GM23338 (cell line): ENCODE results near the gene KIAA0586. TPM values are rescaled to one million over a fixed set of nuclear protein-coding genes. Genes with fewer than 3 reads are reported as not detected.
A peak's percentile ranks its signal among the peaks of the same experiment; 100 is the strongest.

Experiments used
- ATAC-seq: fragments of 200-7000 bp; cut with Tn5 transposase; 3 replicates; pipeline ENCODE4 v1.9.1; 2020
- DNase-seq: peaks from one replicate; pipeline ENCODE4 v3.0.0-alpha.2; 2015; ENCODE audit warnings: low spot score
- H2AFZ ChIP-seq: fragments of 200-600 bp; sonication (generic); 2 replicates; pipeline ENCODE4 v1.8.0; 2016; ENCODE audit warnings: antibody characterized with exemption, mild to moderate bottlenecking, moderate library complexity
- H3F3A ChIP-seq: fragments of 200-600 bp; sonication (generic); replicated peaks from 2 replicates; pipeline ENCODE4 v1.8.0; 2017; ENCODE audit warnings: antibody characterized with exemption, mixed run types, low read depth
- H3K27ac ChIP-seq: fragments of 200-600 bp; sonication (generic); 2 replicates; pipeline ENCODE4 v1.6.1; 2016; ENCODE audit warnings: low read depth
- H3K27me3 ChIP-seq: fragments of 200-600 bp; sonication (generic); 2 replicates; pipeline ENCODE4 v1.8.0; 2016; ENCODE audit warnings: mild to moderate bottlenecking, mixed run types, moderate library complexity; ENCODE audit not compliant: insufficient read depth
- H3K36me3 ChIP-seq: fragments of 200-600 bp; sonication (generic); 2 replicates; pipeline ENCODE4 v1.8.0; 2016; ENCODE audit warnings: mild to moderate bottlenecking; ENCODE audit not compliant: insufficient read depth
- H3K4me1 ChIP-seq: fragments of 200-600 bp; sonication (generic); 2 replicates; pipeline ENCODE4 v1.8.0; 2016; ENCODE audit warnings: mild to moderate bottlenecking, moderate library complexity; ENCODE audit not compliant: insufficient read depth
- H3K4me2 ChIP-seq: fragments of 200-600 bp; sonication (generic); 2 replicates; pipeline ENCODE4 v1.7.1; 2017; ENCODE audit warnings: mixed run types
- H3K4me3 ChIP-seq: fragments of 200-600 bp; sonication (generic); 2 replicates; pipeline ENCODE4 v1.6.1; 2016; ENCODE audit warnings: mixed run types
- H3K79me2 ChIP-seq: fragments of 200-600 bp; sonication (generic); replicated peaks from 2 replicates; pipeline ENCODE4 v1.8.0; 2017; ENCODE audit warnings: mild to moderate bottlenecking; ENCODE audit not compliant: insufficient read depth
- H3K9me2 ChIP-seq: fragments of 200-600 bp; sonication (generic); 2 replicates; pipeline ENCODE4 v1.8.0; 2017; ENCODE audit not compliant: insufficient read depth
- H4K20me1 ChIP-seq: fragments of 200-600 bp; sonication (generic); replicated peaks from 2 replicates; pipeline ENCODE4 v1.8.0; 2017; ENCODE audit warnings: mild to moderate bottlenecking; ENCODE audit not compliant: insufficient read depth
- H3K27ac Mint-ChIP-seq: 2 replicates; pipeline ENCODE4 v1.8.0; 2020; ENCODE audit warnings: inconsistent platforms, mild to moderate bottlenecking, moderate library complexity, mixed read lengths
- H3K27me3 Mint-ChIP-seq: 3 replicates; pipeline ENCODE4 v1.8.0; 2022; ENCODE audit warnings: low read depth, mild to moderate bottlenecking, moderate library complexity, mixed read lengths, inconsistent platforms; ENCODE audit not compliant: insufficient read depth, poor library complexity
- H3K36me3 Mint-ChIP-seq: 3 replicates; pipeline ENCODE4 v1.8.0; 2021; ENCODE audit warnings: low read depth, mild to moderate bottlenecking, inconsistent platforms, moderate library complexity, mixed read lengths
- H3K4me1 Mint-ChIP-seq: 3 replicates; pipeline ENCODE4 v1.8.0; 2020; ENCODE audit warnings: mild to moderate bottlenecking, inconsistent platforms, mixed read lengths
- H3K4me3 Mint-ChIP-seq: 3 replicates; pipeline ENCODE4 v1.8.0; 2021; ENCODE audit warnings: moderate library complexity, mild to moderate bottlenecking, inconsistent platforms, mixed read lengths
- H3K9me3 Mint-ChIP-seq: 3 replicates; pipeline ENCODE4 v1.8.0; 2020; ENCODE audit warnings: moderate library complexity, mild to moderate bottlenecking, inconsistent platforms, mixed read lengths
- CREB1 ChIP-seq: fragments of 250-450 bp; sonication (Bioruptor Pico); IDR thresholded peaks from 2 replicates; pipeline ENCODE4 v1.5.0; 2020; ENCODE audit warnings: low read depth, mild to moderate bottlenecking, moderate library complexity
- CTCF ChIP-seq, 2 experiments: fragments of 200-600 bp in 1 of 2; sonication (generic) in 1 of 2; conservative IDR thresholded peaks; 2 replicates each; pipeline versions ENCODE4 v1.5.1 to v1.6.1; 2016 to 2017; ENCODE audit warnings: antibody characterized with exemption in 2 of 2, low read depth in 2 of 2, mild to moderate bottlenecking in 2 of 2, moderate library complexity in 1 of 2
- ETS1 ChIP-seq: IDR thresholded peaks from 2 replicates; pipeline ENCODE4 v1.6.1; 2016; ENCODE audit warnings: antibody characterized with exemption
- EZH2 ChIP-seq: fragments of 200-600 bp; sonication (generic); IDR thresholded peaks from one replicate; pipeline ENCODE4 v1.8.0; 2017; ENCODE audit warnings: antibody characterized with exemption, mild to moderate bottlenecking, low read depth; ENCODE audit not compliant: unreplicated experiment
- EZH2phosphoT487 ChIP-seq: fragments of 200-600 bp; sonication (generic); IDR thresholded peaks from one replicate; pipeline ENCODE4 v1.8.1; 2018; ENCODE audit warnings: antibody characterized with exemption; ENCODE audit not compliant: unreplicated experiment
- JUNB ChIP-seq: IDR thresholded peaks from one replicate; pipeline ENCODE4 v1.6.1; 2016; ENCODE audit warnings: antibody characterized with exemption; ENCODE audit not compliant: unreplicated experiment
- NANOG ChIP-seq: IDR thresholded peaks from 2 replicates; pipeline ENCODE4 v1.6.1; 2016; ENCODE audit warnings: antibody characterized with exemption, borderline replicate concordance
- POLR2AphosphoS5 ChIP-seq: IDR thresholded peaks from 2 replicates; pipeline ENCODE4 v1.6.1; 2016; ENCODE audit warnings: antibody characterized with exemption, low read depth
- STAT1 ChIP-seq: IDR thresholded peaks from one replicate; pipeline ENCODE4 v1.6.1; 2016; ENCODE audit warnings: antibody characterized with exemption; ENCODE audit not compliant: unreplicated experiment
- ZNF331 ChIP-seq: fragments of 250-450 bp; sonication (Bioruptor Pico); IDR thresholded peaks from 2 replicates; pipeline ENCODE4 v1.5.0; 2020; ENCODE audit warnings: low read depth, mild to moderate bottlenecking, moderate library complexity
- ZNF462 ChIP-seq: fragments of 250-450 bp; sonication (Bioruptor Pico); IDR thresholded peaks from 2 replicates; pipeline ENCODE4 v1.5.0; 2020; ENCODE audit warnings: mild to moderate bottlenecking, moderate library complexity
- polyA plus RNA-seq: library from polyadenylated mRNA; unstranded; fragments of >200 nt; fragmentation: Nextera tagmentation; extraction: Ambion mirVana; gene quantifications from 2 replicates; pipeline ENCODE4 v1.2.1, GENCODE V29; 2016
- total RNA-seq: library from RNA; depleted of rRNA; stranded (reverse); fragments of >200 nt; shearing (Covaris generic); gene quantifications from 2 replicates; pipeline ENCODE4 v1.2.3, GENCODE V29; 2014

KIAA0586 gene
- total and polyA plus RNA-seq, 2 experiments from 2014 or later = 22.2 to 23.7 TPM

- Mint-ChIP-seq H3K9me3 (0 out of 3 replicates have a peak, but pooled peaks cover 2% of the 10 kb centered on the region), H3K27ac (no peak overlapping the region), H3K4me1 (peaks cover 25% of the 10 kb centered on the region), H3K36me3 (no peaks in the 10 kb centered on the region; the same call in none of the 3 replicates), H3K27me3 (peaks cover 18% of the 10 kb centered on the region), H3K4me3 (no peak overlapping the region)
- H3K4me1 ChIP-seq = peaks cover 17% of the 10 kb centered on the region
- no peak overlapping the region for H3K27ac ChIP-seq
- no peak overlapping the region for H3K4me3 ChIP-seq
- H2AFZ ChIP-seq = no peak overlapping the region
- no peaks in the 10 kb centered on the region for H3K79me2 ChIP-seq
- no peak overlapping the region for H3K4me2 ChIP-seq
- peaks cover 11% of the 10 kb centered on the region for H3K27me3 ChIP-seq
- H3K9me2 ChIP-seq = no peaks in the 10 kb centered on the region
- peak; percentile 68 for ATAC-seq
- TF ChIP-seq STAT1 (no peak), POLR2AphosphoS5 (no peak), CTCF (conservative IDR thresholded peaks at IDR 0.05; ENCODE audit: low read depth in 2 of 2) (peak; percentile 24 to 57; a peak in 2 of 4 replicates), NANOG (no peak), EZH2 (no peak), ETS1 (no peak), EZH2phosphoT487 (no peak), ZNF331 (CRISPR knock-in tag) (no peak)
- peak; percentile 8 for DNase-seq
- no peaks in the 10 kb centered on the region; the same call in 1 of the 2 replicates for H3K36me3 ChIP-seq
- no peaks in the 10 kb centered on the region for H4K20me1 ChIP-seq
- H3F3A ChIP-seq = peaks cover 9% of the 10 kb centered on the region
Measured at GRCh38 chr14:58401587-58401986, 25.9 kb upstream of the KIAA0586 start.

GRCh38 chr14:58408681-58409215, 18.8 kb upstream of the KIAA0586 start:
- Histone ChIP-seq H3K36me3 (peaks cover 22% of the 10 kb centered on the region; the same call in 1 of the 2 replicates), H3K4me3 (no peak overlapping the region), H3K4me1 (no peaks in the 10 kb centered on the region), H3F3A (no peaks in the 10 kb centered on the region), H2AFZ (no peak overlapping the region), H3K79me2 (no peaks in the 10 kb centered on the region), H3K27me3 (no peaks in the 10 kb centered on the region), H3K27ac (no peak overlapping the region), H3K9me2 (no peaks in the 10 kb centered on the region), H4K20me1 (no peaks in the 10 kb centered on the region), H3K4me2 (no peak overlapping the region)
- Mint-ChIP-seq H3K4me3 (no peak overlapping the region), H3K4me1 (no peaks in the 10 kb centered on the region), H3K27ac (no peak overlapping the region), H3K36me3 (peaks cover 42% of the 10 kb centered on the region), H3K9me3 (no peaks in the 10 kb centered on the region; the same call in 2 of the 3 replicates), H3K27me3 (no peaks in the 10 kb centered on the region)
- ATAC-seq (no peak), DNase-seq (no peak)
- TF ChIP-seq ZNF462 (CRISPR knock-in tag) (no peak), JUNB (no peak), STAT1 (no peak), CREB1 (CRISPR knock-in tag) (no peak)
